Astrocyte (in vitro differentiated cells and primary cell): ENCODE results near the gene FAHD2A. TPM values are rescaled to one million over a fixed set of nuclear protein-coding genes. Genes with fewer than 3 reads are reported as not detected.

Experiments used
- DNase-seq: peaks from one replicate; pipeline ENCODE4 v3.0.0-alpha.2; 2010; ENCODE audit warnings: low read depth
- FAIRE-seq: peaks from 2 replicates; lab custom pipeline; 2011; peaks lifted over from hg19 to GRCh38; lab: Jason Lieb, UNC
- H2AFZ ChIP-seq: 2 replicates; pipeline ENCODE4 v1.6.0; 2012; ENCODE audit warnings: low read depth, low read length, inconsistent platforms
- H3K27ac ChIP-seq: 2 replicates; pipeline ENCODE4 v1.5.1; 2011; ENCODE audit warnings: low read depth, low read length, inconsistent platforms
- H3K27me3 ChIP-seq: 2 replicates; pipeline ENCODE4 v1.6.0; 2011; ENCODE audit warnings: low read length, inconsistent platforms; ENCODE audit not compliant: insufficient read depth
- H3K36me3 ChIP-seq: 2 replicates; pipeline ENCODE4 v1.5.1; 2011; ENCODE audit warnings: low read length, inconsistent platforms; ENCODE audit not compliant: insufficient read depth
- H3K4me1 ChIP-seq: 2 replicates; pipeline ENCODE4 v1.5.1; 2011; ENCODE audit warnings: low read length, inconsistent platforms; ENCODE audit not compliant: insufficient read depth
- H3K4me2 ChIP-seq: 2 replicates; pipeline ENCODE4 v1.6.0; 2012; ENCODE audit warnings: low read length, inconsistent platforms
- H3K4me3 ChIP-seq: 2 replicates; pipeline ENCODE4 v1.5.1; 2011; ENCODE audit warnings: low read depth, mild to moderate bottlenecking, low read length, inconsistent platforms; ENCODE audit not compliant: insufficient read depth
- H3K79me2 ChIP-seq: 2 replicates; pipeline ENCODE4 v1.6.0; 2012; ENCODE audit warnings: mild to moderate bottlenecking, low read length, inconsistent platforms; ENCODE audit not compliant: insufficient read depth
- H3K9ac ChIP-seq: 2 replicates; pipeline ENCODE4 v1.6.0; 2012; ENCODE audit warnings: mild to moderate bottlenecking, low read length, inconsistent platforms
- H3K9me3 ChIP-seq: 2 replicates; pipeline ENCODE4 v1.5.1; 2012; ENCODE audit warnings: low read depth, mild to moderate bottlenecking, low read length, inconsistent platforms; ENCODE audit not compliant: insufficient read depth
- H4K20me1 ChIP-seq: 2 replicates; pipeline ENCODE4 v1.6.0; 2012; ENCODE audit warnings: low read length, inconsistent platforms; ENCODE audit not compliant: insufficient read depth
- H3K27ac Mint-ChIP-seq: one replicate; pipeline ENCODE4 v1.8.0; 2021; ENCODE audit warnings: mild to moderate bottlenecking, mixed read lengths; ENCODE audit not compliant: unreplicated experiment
- H3K27me3 Mint-ChIP-seq: one replicate; pipeline ENCODE4 v1.8.0; 2021; ENCODE audit warnings: low read depth, mixed read lengths; ENCODE audit not compliant: unreplicated experiment
- H3K36me3 Mint-ChIP-seq: one replicate; pipeline ENCODE4 v1.8.0; 2021; ENCODE audit warnings: low read depth, mixed read lengths; ENCODE audit not compliant: unreplicated experiment
- H3K4me1 Mint-ChIP-seq: one replicate; pipeline ENCODE4 v1.8.0; 2021; ENCODE audit warnings: low read depth, mixed read lengths; ENCODE audit not compliant: unreplicated experiment
- H3K4me3 Mint-ChIP-seq: one replicate; pipeline ENCODE4 v1.8.0; 2021; ENCODE audit warnings: mild to moderate bottlenecking, moderate library complexity, mixed read lengths; ENCODE audit not compliant: unreplicated experiment
- H3K9me3 Mint-ChIP-seq: one replicate; pipeline ENCODE4 v1.8.0; 2021; ENCODE audit warnings: mild to moderate bottlenecking, mixed read lengths; ENCODE audit not compliant: unreplicated experiment
- CTCF ChIP-seq: IDR thresholded peaks from 2 replicates; pipeline ENCODE4 v1.5.1; 2011; ENCODE audit warnings: low read depth, mild to moderate bottlenecking, inconsistent platforms, low read length, moderate library complexity; ENCODE audit not compliant: insufficient read depth
- EZH2 ChIP-seq: IDR thresholded peaks from 2 replicates; pipeline ENCODE4 v1.6.1; 2012; ENCODE audit warnings: mild to moderate bottlenecking, low read length, inconsistent platforms; ENCODE audit not compliant: insufficient read depth
- total RNA-seq: library from RNA; stranded (reverse); gene quantifications from 2 replicates; pipeline ENCODE4 v1.2.1, GENCODE V29; 2021

The FAHD2A gene
- total RNA-seq, 1 donor from 2014 or later = 21.9 TPM

GRCh38 chr2:95372216-95372829, 30.2 kb upstream of the FAHD2A start:
- H3K4me1 ChIP-seq = no peaks in the 10 kb centered on the region
- no peak for FAIRE-seq
- no peak overlapping the region for H3K27ac ChIP-seq
- H3K9ac ChIP-seq = no peak overlapping the region
- H3K36me3 ChIP-seq = no peaks in the 10 kb centered on the region
- no peaks in the 10 kb centered on the region for H4K20me1 ChIP-seq
- peaks cover 5% of the 10 kb centered on the region for H3K4me1 Mint-ChIP-seq
- no peak overlapping the region for H3K4me2 ChIP-seq
- H2AFZ ChIP-seq = no peak overlapping the region
- H3K4me3 Mint-ChIP-seq = no peak overlapping the region
- H3K9me3 ChIP-seq = no peaks in the 10 kb centered on the region
- H3K36me3 Mint-ChIP-seq = no peaks in the 10 kb centered on the region
- peak overlapping the region; percentile 28 for H3K27ac Mint-ChIP-seq
- no peak for TF ChIP-seq EZH2
- TF ChIP-seq CTCF = no peak
- H3K27me3 ChIP-seq = no peaks in the 10 kb centered on the region
- DNase-seq = no peak
- peaks cover 1% of the 10 kb centered on the region for H3K9me3 Mint-ChIP-seq
- peaks cover 38% of the 10 kb centered on the region for H3K27me3 Mint-ChIP-seq
- H3K4me3 ChIP-seq = no peak overlapping the region
- no peaks in the 10 kb centered on the region for H3K79me2 ChIP-seq

DNA sequence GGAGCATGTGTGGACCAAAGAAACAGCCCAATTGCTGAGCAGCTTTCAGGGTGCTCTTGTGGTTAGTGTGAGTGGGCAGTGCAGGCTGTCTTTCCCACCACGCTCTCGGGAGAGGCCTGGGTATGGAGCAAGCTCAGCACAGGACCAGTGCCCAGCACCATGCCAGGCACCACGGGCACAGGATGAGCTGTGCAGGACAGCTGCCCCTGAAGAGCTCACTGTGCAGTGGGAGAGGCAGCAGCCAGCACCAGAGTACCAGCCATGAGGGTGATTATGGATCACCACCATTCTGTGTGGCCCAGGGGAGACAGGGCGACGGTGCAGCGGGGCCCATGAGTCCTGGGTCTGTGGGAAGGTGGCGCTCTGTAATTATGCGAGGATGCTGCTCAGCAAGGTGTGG, 29.7 kb upstream of the FAHD2A start:
- Histone ChIP-seq H3K27ac (no peak overlapping the region), H3K9ac (no peak overlapping the region), H3K36me3 (no peaks in the 10 kb centered on the region), H3K4me1 (no peaks in the 10 kb centered on the region), H3K4me2 (no peak overlapping the region), H3K27me3 (no peaks in the 10 kb centered on the region), H3K79me2 (no peaks in the 10 kb centered on the region), H2AFZ (no peak overlapping the region), H3K9me3 (no peaks in the 10 kb centered on the region), H4K20me1 (no peaks in the 10 kb centered on the region), H3K4me3 (no peak overlapping the region)
- FAIRE-seq (no peak), DNase-seq (no peak)
- peaks cover 40% of the 10 kb centered on the region for H3K27me3 Mint-ChIP-seq
- no peaks in the 10 kb centered on the region for H3K36me3 Mint-ChIP-seq
- peaks cover 5% of the 10 kb centered on the region for H3K4me1 Mint-ChIP-seq
- TF ChIP-seq EZH2 = no peak
- no peak for TF ChIP-seq CTCF
- H3K27ac Mint-ChIP-seq = no peak overlapping the region
- H3K9me3 Mint-ChIP-seq = peaks cover 1% of the 10 kb centered on the region
- no peak overlapping the region for H3K4me3 Mint-ChIP-seq

GRCh38 chr2:95374029-95374428, 28.5 kb upstream of the FAHD2A start:
- Histone ChIP-seq H3K27ac (no peak overlapping the region), H3K79me2 (no peaks in the 10 kb centered on the region), H3K9ac (no peak overlapping the region), H3K4me3 (no peak overlapping the region), H3K4me1 (no peaks in the 10 kb centered on the region), H3K36me3 (no peaks in the 10 kb centered on the region), H2AFZ (no peak overlapping the region), H3K27me3 (no peaks in the 10 kb centered on the region), H3K4me2 (no peak overlapping the region), H3K9me3 (no peaks in the 10 kb centered on the region), H4K20me1 (no peaks in the 10 kb centered on the region)
- H3K27me3 Mint-ChIP-seq = peaks cover 29% of the 10 kb centered on the region
- H3K36me3 Mint-ChIP-seq = no peaks in the 10 kb centered on the region
- peaks cover 5% of the 10 kb centered on the region for H3K4me1 Mint-ChIP-seq
- H3K27ac Mint-ChIP-seq = no peak overlapping the region
- H3K4me3 Mint-ChIP-seq = no peak overlapping the region
- no peak for FAIRE-seq
- DNase-seq = no peak
- TF ChIP-seq EZH2 = no peak
- peaks cover 1% of the 10 kb centered on the region for H3K9me3 Mint-ChIP-seq
